ENCODE data around the gene NELFE.
A peak's percentile ranks its signal among the peaks of the same experiment; 100 is the strongest.
"Not testable (repeated sequence)": the region's sequence is repeated elsewhere in the genome, so short reads cannot be mapped to it uniquely, and the experiment has no call there.

NELFE gene, protein sequence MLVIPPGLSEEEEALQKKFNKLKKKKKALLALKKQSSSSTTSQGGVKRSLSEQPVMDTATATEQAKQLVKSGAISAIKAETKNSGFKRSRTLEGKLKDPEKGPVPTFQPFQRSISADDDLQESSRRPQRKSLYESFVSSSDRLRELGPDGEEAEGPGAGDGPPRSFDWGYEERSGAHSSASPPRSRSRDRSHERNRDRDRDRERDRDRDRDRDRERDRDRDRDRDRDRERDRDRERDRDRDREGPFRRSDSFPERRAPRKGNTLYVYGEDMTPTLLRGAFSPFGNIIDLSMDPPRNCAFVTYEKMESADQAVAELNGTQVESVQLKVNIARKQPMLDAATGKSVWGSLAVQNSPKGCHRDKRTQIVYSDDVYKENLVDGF

GRCh38 chr6:31958741-31959739, at the start of gene NELFE, which contains the start of gene SKIC2:
Gene NELFE, minus strand, starts transcription at chr6:31958971. Its CDS starts 525 bp downstream, at chr6:31958446.
Gene SKIC2, plus strand, starts transcription at chr6:31959175. Its CDS starts 18 bp downstream, at chr6:31959193.
- peak; percentile 97 for DNase-seq (ENCODE audit: low read depth, low spot score)

DNA sequence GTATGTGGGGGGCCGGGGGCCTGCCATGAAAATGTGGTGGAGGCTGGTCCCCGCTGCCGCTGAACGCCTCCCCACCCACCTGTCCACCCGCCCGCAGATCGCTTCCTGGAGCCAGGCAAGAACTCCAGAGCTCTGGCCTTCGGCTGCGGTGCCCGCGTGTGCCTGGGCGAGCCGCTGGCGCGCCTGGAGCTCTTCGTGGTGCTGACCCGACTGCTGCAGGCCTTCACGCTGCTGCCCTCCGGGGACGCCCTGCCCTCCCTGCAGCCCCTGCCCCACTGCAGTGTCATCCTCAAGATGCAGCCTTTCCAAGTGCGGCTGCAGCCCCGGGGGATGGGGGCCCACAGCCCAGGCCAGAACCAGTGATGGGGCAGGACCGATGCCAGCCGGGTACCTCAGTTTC, 49.3 kb upstream of the NELFE start:
- DNase-seq (ENCODE audit: low read depth, low spot score) = not testable (repeated sequence)

GRCh38 chr6:32007086-32007485, 48.3 kb upstream of the NELFE start:
- DNase-seq (ENCODE audit: low read depth, low spot score) = not testable (repeated sequence)

- DNase-seq (ENCODE audit: low read depth, low spot score) = not testable (repeated sequence)
Measured at GRCh38 chr6:32005991-32006529, 47.3 kb upstream of the NELFE start.

DNA sequence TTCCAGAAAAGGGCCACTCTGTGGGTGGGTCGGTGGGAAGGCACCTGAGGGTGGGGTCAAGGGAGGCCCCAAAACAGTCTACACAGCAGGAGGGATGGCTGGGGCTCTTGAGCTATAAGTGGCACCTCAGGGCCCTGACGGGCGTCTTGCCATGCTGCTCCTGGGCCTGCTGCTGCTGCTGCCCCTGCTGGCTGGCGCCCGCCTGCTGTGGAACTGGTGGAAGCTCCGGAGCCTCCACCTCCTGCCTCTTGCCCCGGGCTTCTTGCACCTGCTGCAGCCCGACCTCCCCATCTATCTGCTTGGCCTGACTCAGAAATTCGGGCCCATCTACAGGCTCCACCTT, 46.7 kb upstream of the NELFE start:
- not testable (repeated sequence) for DNase-seq (ENCODE audit: low read depth, low spot score)

DNA sequence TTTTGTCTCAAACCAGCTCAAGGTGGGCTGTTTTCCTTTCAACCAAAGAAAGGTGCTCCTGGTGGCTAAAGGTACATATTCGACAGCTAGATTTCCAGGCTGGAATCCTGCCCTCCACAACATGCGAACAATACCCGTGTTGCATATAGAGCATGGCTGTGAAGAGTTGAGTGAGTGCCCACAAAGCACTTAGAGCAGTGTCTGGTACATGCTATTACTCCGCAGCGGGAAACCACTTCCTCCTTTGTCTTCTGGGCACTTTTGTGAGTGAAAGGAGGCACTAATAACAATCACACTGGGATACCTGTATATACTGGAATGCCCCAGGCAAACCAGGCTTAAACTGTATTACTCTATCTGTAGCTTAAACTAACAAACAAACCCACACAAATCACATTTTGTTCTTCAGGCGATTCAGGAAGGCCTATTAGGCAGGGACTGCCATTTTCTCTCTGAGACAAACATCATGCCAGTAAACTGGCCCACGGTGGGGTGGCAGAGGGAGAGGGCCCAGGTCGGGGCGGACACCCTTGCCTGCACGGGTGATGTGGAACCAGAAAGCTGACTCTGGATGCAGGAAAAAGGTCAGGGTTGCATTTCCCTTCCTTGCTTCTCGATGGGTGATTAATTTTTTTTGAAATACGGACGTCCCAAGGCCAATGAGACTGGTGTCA, 46.2 kb upstream of the NELFE start:
- not testable (repeated sequence) for DNase-seq (ENCODE audit: low read depth, low spot score)

- not testable (repeated sequence) for DNase-seq (ENCODE audit: low read depth, low spot score)
Measured at GRCh38 chr6:32004393-32004792, 45.6 kb upstream of the NELFE start.

DNA sequence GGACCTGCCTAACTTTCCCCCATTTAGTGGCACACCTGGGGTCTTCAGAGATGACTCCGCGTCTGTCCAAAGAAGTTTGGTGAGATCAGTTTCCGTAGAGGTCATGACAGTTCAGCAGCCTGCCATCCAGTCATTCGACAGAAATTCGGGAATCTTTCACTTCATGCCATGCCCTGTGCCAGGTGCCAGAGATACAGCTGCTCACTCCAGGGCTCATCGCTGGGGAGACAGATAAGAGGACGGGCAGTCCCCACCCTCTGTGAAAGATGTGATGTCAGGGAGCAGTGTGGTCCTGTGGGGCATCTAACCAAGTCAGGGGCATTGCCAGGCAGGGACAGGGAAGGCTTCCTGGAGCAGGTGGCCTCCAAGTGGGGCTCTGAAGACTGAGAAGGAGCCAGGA, 44.5 kb upstream of the NELFE start:
- not testable (repeated sequence) for DNase-seq (ENCODE audit: low read depth, low spot score)

GRCh38 chr6:32002546-32003268, 43.9 kb upstream of the NELFE start:
- not testable (repeated sequence) for DNase-seq (ENCODE audit: low read depth, low spot score)

DNA sequence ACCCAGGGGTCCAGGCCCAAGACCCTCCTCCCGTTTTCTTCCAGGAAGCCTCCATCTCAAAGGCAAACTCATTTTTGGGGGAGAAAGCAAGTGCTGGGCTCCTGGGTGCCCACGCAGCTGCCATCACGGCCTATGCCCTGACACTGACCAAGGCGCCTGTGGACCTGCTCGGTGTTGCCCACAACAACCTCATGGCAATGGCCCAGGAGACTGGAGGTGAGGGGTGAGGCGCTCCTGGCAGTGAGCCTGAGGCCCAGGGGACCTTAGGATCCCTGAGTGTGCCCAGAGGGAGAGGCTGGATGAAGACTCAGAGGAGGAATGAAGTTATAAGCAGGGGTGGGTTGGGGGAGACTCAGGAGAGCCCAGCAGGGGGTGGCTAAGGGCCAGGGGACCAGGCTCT, 37.6 kb upstream of the NELFE start:
- not testable (repeated sequence) for DNase-seq (ENCODE audit: low read depth, low spot score)

- not testable (repeated sequence) for DNase-seq (ENCODE audit: low read depth, low spot score)
Measured at GRCh38 chr6:31994421-31994820, 35.6 kb upstream of the NELFE start.

DNA sequence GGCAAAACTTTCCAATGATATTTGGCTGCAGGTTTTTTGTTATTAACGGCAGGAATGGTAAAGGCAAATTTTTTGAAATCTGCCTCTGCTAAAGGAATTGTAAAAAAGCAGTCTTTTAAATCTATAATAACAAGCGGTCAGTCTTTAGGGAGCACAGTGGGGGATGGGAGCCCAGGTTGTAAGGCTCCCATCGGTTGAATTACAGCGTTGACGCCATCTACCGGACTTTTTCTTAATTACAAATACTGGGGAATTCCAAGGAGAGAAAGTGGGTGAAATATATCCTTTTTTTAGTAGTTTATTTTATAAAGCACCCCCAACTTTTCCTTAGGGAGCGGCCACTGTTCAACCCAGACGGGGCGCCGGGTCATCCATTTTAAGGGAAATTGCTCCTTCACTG, 30.6 kb upstream of the NELFE start:
- DNase-seq (ENCODE audit: low read depth, low spot score) = not testable (repeated sequence)

DNA sequence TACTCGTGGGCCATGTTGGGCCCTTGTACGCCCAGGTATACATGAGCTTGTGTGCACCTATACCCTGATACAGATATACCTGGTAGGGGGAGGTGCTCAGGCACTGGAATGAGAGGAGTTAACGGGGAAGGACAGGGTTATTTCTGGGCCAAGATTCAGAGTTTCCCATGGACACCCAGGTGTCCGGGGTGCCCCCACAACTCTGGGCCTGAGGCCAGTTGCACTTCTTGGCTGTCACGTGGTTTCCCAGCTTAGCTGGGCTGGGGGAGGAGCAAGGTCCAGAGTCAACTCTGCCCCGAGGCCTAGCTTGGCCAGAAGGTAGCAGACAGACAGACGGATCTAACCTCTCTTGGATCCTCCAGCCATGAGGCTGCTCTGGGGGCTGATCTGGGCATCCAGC, 23.0 kb upstream of the NELFE start, which contains the start of gene C4A:
TSS of gene C4A (plus strand) at position 314 of the 400 bp plus-strand sequence. CDS start at position 365, 51 bp downstream.
- DNase-seq (ENCODE audit: low read depth, low spot score) = not testable (repeated sequence)

- DNase-seq (ENCODE audit: low read depth, low spot score) = not testable (repeated sequence)
Measured at GRCh38 chr6:31980998-31981397, 22.2 kb upstream of the NELFE start.

DNA sequence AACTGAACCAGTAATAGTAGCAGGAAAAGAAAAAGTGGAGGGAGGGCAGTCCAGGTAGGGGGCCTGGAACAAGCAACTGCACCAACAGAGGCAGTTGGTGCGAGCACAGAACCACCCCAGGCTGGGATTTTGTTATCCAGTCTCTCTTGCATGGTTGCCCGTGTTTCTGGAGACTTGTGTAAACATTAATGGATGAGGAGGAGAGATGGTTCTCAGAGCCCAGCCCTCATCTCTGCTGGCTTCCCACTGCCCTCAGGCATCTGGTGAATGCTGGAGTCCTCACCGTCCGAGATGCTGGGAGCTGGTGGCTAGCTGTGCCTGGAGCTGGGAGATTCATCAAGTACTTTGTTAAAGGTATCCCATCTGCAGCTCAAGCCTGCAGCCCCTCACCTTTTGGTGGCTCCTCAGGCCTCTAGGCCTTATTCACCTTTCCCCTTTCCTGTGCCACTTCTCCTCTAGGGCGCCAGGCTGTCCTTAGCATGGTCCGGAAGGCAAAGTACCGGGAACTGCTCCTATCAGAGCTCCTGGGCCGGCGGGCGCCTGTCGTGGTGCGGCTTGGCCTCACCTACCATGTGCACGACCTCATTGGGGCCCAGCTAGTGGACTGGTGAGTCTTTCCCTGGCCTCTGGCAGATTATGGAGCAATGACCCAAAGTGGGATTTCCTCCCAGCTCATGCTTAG, 21.6 kb upstream of the NELFE start:
- not testable (repeated sequence) for DNase-seq (ENCODE audit: low read depth, low spot score)

DNA sequence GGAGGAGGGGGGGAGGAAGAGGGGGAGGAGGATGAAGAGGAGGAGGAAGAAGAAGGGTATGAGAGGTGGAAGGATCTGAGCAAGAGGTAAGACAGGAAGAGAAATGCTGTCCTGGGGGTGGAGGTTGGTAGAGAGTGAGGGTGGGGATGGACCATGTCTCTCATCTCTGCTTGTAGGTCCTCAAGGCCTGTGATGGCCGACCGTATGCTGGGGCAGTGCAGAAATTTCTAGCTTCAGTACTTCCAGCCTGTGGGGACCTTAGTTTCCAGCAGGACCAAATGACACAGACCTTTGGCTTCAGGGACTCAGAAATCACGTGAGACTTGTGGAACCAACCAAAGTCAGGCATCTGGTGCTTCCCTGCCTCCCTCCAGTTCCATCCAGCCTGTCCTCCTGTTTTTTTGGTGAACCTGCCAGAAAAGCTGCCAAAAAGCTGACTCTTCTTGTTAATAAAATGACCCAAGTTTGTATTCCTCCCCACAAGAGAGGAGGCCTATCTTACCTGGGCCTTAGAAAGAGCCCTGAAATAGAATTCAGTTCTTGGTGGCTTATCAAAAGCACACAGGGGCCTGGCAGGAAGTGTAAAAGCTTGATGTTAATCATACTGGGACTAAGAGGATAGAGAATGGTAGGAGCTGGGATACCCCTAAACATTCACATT, 20.6 kb upstream of the NELFE start:
- no peak for DNase-seq (ENCODE audit: low read depth, low spot score)

GRCh38 chr6:31978831-31979230, 20.1 kb upstream of the NELFE start:
- no peak for DNase-seq (ENCODE audit: low read depth, low spot score)

- no peak for DNase-seq (ENCODE audit: low read depth, low spot score)
Measured at GRCh38 chr6:31977816-31978431, 19.2 kb upstream of the NELFE start.

GRCh38 chr6:31976065-31976464, 17.3 kb upstream of the NELFE start:
- not testable (repeated sequence) for DNase-seq (ENCODE audit: low read depth, low spot score)
